ENCODE measurements around the gene CLDN12.

CLDN12 gene

GRCh38 chr7:90403174-90404113 is at the start of gene CLDN12:
Gene CLDN12 (plus strand): TSS chr7:90403461. CDS start chr7:90412677, 9,216 bp downstream.
- H3K4me3 ChIP-seq (ENCODE audit: low read length), result peak within 1 kb of the TSS; percentile 89
- peak; percentile 98 for DNase-seq (ENCODE audit: low read depth)
- no peak for TF ChIP-seq CTCF (conservative IDR thresholded peaks at IDR 0.05; ENCODE audit: low read length)

GRCh38 chr7:90383422-90383821 is 19.8 kb upstream of the CLDN12 start:
- peak; percentile 44 for DNase-seq (ENCODE audit: low read depth)
- TF ChIP-seq CTCF (conservative IDR thresholded peaks at IDR 0.05; ENCODE audit: low read length), result no peak
- H3K4me3 ChIP-seq (ENCODE audit: low read length), result no peak overlapping the region

GRCh38 chr7:90383861-90384260 is 19.4 kb upstream of the CLDN12 start:
- peak; percentile 26 for DNase-seq (ENCODE audit: low read depth)
- no peak overlapping the region for H3K4me3 ChIP-seq (ENCODE audit: low read length)
- no peak for TF ChIP-seq CTCF (conservative IDR thresholded peaks at IDR 0.05; ENCODE audit: low read length)

- peak; percentile 10 for DNase-seq (ENCODE audit: low read depth)
- no peak for TF ChIP-seq CTCF (conservative IDR thresholded peaks at IDR 0.05; ENCODE audit: low read length)
- H3K4me3 ChIP-seq (ENCODE audit: low read length), result no peak overlapping the region
Measured at GRCh38 chr7:90384433-90384832, 18.8 kb upstream of the CLDN12 start.

GRCh38 chr7:90387470-90388240 is 15.6 kb upstream of the CLDN12 start:
- H3K4me3 ChIP-seq (ENCODE audit: low read length), result no peak overlapping the region
- TF ChIP-seq CTCF (conservative IDR thresholded peaks at IDR 0.05; ENCODE audit: low read length), result no peak
- no peak for DNase-seq (ENCODE audit: low read depth)

GRCh38 chr7:90390926-90391325 is 12.3 kb upstream of the CLDN12 start:
- no peak for TF ChIP-seq CTCF (conservative IDR thresholded peaks at IDR 0.05; ENCODE audit: low read length)
- H3K4me3 ChIP-seq (ENCODE audit: low read length), result no peak overlapping the region
- DNase-seq (ENCODE audit: low read depth), result no peak

Data from AG10803 (cell line).